Hematopoietic multipotent progenitor cell (in vitro differentiated cells): Measurements from ENCODE around the gene COL23A1. TPM values are rescaled to one million over a fixed set of nuclear protein-coding genes. Genes with fewer than 3 reads are reported as not detected.

Source experiments
- DNase-seq, 3 donors: peaks; one replicate each; pipeline ENCODE4 v3.0.0-alpha.2; 2011 to 2015; ENCODE audit warnings: low read depth in 2 of 3, low spot score in 2 of 3
- total RNA-seq: library from RNA; depleted of rRNA; stranded (reverse); fragments of >200 nt; gene quantifications from one replicate; pipeline ENCODE4 v1.2.3, GENCODE V29; 2012

The COL23A1 gene
- total RNA-seq, 1 donor: 0.27 TPM

DNA sequence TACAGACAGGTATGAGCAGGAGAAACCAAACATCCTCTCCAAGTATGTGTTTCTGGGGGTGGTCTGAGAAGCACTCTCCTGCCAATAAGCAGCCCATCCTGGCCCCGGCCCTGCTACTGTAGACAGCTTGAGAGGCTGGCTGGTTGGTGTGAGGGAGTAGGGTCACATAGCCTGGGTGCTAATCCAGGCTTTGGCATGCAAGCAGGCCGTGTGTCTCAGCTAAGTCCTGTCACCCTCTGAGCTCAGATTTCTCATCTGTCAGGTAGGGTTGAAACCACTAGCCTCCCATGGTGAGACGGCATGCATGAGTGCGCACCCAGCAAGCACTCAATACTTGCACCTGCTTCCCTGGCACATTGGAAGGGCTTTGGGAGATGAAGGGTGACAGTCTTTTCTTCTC is 307.8 kb downstream of the COL23A1 start:
- DNase-seq: no peak

DNA sequence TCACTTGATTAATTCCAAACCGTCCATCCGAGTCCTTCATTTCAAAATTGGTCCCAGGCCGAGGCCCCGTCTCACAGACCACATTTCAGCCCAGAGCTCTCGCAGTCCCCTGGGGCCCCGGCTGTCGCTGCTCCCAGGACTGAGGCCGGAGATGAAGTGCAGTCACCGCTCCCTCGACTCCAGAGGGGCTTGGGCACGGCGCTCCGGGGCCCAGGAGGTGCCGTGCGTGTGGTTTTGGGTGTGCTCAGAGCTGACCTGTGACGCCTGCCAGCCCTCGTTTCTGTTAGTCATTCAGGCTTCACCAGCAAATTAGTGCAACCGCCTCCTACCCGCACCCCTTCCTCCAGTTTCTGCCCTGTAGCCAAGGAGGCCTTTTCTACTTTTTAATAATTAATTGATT is 308.9 kb downstream of the COL23A1 start:
- DNase-seq: no peak

DNA sequence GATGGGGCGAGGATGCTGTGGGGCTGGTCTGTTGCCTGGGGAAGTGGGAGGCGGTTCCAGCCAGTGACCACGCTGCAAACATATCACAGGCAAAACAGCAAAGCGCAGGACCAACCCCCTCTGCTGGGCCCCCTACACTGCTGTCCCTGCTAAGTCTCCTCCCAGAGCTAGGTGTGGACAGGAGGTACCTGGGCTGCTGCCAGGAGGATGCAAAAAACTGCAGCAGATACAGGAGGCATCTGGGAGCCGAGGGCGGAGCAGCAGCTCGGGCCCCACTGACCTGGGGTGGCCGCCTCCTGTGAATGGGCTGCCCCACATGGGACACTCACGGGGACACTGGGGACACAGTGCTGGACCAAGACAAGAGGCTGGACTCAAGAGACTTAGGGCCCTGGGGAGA is 309.6 kb downstream of the COL23A1 start:
- no peak for DNase-seq

DNA sequence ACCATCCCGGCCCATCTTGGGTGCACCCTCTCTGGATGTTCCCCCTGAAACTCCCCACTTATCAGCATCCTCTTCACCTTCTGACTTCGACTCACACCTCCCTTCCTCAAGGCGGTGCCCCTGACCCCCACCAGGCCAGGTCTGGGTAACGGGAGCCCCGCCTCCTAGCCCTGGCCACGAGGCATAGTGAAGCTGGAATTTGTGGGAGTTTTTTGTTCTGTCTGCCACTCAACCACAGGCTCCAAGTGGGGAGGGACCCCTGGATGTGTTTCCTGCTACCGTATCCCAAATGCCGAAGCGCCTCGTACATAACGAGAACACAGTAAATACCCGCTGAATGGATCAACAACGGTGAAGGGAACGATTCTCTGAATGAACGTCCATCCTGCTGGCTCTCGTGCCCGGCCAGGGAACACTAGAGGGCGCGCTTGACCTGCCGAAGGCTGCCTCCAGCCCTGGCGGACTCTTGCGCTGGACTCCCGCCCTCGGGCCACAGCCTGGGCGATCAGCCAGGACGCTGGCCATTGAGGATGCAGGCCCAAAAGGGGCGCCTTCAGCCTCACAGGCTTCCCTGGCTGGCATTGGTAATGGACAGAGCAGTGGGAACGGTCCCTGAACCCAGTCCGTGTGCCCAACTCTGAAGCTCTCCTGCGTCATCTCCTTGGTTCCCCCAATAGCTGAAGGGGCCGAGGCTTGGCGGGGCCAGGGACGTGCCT is 310.3 kb downstream of the COL23A1 start:
- DNase-seq: peak; percentile 19 to 65 (median 42)

DNA sequence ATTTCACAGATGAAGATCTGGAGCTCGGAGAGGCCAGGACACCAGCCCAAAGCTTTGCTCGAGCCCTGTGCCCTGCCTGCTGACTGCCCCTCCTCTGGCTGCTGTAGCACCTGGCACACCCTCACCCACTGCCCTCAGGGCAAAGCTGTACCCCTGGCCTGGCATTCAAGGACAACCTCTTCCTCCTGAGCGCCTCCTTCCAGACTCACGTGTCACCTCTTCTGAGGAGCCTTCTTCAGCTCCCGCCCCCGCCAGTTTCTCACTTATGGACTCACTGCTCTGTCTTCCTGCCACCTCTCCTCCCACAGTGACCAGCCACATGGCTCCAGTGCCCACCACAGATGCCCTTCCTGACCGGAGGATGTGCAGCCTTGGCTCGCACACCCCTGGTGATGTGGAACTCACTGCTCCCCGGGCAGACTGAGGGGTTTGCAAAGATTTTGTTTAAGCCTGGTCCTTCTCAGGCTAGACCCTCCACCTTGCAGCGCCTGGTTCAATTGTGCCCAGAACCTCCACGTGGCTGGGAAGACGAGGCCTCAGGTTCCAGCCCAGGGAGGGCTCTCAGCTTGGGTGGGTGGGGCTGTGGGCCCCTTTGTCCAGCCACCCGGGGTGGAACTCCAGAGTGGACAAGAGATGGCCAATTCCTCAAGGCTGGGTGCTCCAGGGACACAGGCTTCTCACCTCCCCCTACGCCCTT is 311.0 kb downstream of the COL23A1 start:
- DNase-seq: no peak

DNA sequence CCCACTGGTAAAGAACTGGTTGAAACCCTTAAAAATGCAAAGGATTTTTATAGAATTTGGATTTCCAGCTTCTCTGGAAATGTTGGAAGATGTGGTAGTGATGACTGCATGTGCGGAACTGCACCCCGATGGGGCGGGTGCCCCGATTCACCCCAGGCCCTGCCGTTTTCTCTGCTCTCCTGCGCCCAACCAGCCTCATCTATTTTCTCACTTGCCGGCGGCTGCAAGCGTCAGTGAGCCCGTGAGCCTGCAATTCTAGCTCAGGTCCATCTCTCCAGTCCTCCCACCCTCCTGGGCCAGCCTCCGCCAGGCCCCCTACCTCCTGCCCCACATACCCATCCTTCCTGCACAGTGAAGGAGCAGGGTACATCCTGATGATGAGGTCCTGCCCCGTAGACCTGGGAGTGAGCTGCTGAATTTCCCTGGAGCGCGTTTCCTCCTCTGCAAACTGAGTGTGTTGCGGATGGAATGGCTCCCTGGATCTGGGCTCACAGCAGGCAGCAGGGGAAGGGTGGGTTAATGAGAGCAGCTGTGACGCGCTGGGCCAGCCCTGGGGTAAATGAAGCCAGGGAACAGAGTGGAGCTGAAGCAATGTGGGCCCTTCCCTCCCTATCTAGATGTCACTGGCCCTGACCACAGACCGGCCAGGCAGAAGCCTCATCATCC is 311.7 kb downstream of the COL23A1 start:
- DNase-seq: no peak

DNA sequence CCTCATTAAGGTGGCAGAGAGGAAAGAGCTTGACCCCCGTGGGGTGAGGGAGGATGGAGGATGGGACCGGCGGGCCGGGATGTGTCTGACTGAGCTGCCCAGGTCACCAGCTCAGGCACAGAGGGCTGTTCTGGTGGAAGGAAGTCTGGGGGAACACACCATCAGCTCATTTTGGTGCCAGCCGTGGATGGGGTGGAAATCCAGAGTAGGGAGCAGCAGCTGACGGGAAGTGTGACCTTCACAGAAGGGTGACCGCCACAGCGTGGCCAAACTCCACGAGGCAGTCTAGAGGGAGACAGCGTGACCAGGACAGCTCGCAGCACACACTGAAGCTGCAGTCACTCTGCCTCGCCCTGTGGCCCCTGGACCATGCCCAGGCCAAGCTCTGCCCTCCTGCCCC is 312.3 kb downstream of the COL23A1 start:
- no peak for DNase-seq

DNA sequence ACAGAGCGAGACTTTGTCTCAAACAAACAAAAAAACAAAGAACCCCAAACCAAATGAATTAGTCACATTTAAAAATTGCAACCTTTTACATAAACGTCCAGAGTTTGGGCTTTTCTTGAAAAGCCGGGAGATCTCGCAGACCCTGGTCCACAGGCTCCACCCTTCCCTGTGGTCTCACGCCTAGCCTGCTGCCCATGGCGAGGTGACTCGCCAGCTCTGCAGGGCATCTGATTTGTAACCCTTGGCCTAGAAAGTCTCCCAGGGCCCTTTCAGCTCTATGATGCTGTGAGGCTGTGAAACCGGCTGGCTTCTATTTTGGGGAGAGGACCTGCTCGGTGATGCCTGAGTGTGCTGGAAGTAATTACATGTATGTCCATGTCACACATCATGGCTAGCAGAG is 312.8 kb downstream of the COL23A1 start:
- DNase-seq: no peak

DNA sequence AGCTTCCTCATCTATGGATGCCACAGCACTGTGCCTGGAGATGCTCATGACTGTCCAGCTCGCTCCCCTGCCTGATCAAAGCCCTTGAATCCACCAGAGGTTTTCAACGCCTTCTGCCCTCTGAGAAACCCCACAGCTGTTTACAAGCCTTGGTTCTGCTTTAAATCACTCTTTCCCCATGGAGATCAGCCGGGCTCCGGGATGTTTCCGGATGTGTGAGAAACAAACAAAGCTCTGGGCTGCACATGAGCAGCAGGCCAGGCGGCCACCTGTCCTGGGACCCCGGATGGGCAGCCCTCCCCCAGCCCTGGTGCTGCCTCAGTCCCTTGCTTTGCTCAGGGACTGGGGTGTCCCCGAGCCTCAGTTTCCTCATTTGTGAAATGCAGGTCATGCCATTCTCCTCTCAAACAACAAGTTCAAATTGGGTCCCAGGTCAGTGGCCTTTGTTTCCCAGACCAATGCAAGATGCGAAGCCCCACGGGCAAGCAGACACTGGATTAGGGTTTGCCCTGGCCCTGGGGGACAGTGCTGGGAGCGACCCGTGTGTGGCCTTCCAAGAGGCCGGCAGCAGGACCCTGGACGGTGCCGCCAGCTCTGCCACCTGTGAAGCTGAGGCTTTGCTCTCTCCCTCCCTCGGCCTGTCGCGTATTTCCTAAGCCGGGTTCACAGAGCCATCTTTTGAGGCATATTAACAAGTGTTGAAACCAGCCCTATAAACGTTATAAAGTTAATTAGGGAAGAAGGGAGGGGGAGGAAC is 315.2 kb downstream of the COL23A1 start:
- no peak for DNase-seq

DNA sequence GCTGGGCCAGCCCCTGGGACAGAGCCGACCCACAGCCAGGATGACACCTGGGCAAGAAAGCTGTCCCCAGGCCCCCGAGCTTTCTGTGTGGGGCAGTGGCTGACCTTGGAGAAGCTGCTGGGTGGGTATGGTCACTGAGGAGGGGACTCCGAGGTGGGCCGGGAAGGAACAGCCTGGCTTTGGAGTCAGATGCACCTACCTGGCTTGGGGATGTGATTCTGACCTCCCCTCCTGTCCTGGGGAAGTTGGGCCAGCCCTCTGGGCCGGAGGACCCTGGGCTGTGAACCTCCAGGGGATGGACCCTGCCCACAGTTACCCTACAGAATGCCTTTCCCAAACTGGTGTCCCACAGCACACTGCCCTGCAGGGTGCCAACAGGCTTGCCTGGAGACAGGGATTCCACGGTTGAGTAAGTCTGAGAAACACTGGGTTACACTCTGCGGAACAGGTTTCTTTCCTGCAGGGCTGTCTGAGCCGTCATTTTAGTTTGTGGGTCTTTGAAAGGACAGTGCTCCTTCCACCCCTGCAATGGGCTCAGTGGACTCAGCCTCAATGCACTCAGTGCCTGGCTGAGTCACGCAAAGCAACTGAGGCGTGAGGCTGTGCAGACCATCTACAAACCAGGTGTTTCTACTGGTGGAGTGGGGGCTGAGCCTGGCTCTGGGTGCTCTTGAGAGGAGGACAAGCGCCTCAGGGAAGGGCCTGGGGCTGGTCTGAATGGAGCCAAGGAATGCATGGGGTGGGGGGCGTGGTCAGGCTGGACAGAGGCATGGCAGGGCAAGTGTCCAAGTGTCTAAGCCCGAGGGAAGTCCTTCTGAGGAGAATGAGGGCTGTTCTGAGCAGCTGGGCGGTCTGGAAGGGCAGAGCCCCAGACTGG is 316.3 kb downstream of the COL23A1 start:
- DNase-seq: no peak

DNA sequence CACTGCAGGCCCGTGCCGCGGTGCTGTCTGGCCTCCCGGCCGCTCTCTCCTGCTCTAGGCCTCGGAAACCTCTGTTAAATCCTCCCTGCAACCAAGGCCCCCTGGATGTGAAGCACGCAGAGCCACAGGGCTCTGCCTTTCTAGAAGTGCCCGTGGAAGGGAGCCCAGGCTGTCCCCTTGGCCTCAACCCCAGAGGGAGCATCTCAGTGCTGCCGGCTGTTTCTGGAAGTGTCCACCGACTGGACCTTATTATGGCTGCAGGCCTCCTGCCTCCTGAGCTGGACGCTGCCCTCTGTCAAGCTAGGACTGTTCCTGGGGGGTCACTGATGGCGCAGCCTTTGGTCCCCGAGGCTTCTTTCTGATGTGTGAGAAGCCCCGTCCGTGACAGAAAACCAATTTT is 317.2 kb downstream of the COL23A1 start:
- no peak for DNase-seq

DNA sequence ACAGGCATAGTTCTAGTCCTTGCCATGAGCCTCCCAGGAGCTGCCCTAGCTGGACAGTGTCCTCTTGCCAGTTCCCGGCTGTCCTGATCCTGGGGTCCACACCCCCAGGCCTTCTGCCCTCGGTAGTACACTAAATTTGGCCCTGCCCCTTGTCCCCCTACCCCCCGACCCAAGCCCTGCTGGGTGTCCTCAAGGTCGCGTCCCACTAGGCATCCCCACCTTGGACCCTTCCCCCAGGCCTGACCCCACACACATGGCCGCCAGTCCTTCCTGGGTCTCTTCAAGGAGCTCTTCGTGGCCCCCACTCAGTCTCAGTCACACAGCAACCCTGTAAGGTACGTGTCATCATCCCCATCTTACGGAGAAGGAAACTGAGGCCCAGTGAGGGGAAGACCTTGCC is 317.6 kb downstream of the COL23A1 start:
- DNase-seq: no peak

DNA sequence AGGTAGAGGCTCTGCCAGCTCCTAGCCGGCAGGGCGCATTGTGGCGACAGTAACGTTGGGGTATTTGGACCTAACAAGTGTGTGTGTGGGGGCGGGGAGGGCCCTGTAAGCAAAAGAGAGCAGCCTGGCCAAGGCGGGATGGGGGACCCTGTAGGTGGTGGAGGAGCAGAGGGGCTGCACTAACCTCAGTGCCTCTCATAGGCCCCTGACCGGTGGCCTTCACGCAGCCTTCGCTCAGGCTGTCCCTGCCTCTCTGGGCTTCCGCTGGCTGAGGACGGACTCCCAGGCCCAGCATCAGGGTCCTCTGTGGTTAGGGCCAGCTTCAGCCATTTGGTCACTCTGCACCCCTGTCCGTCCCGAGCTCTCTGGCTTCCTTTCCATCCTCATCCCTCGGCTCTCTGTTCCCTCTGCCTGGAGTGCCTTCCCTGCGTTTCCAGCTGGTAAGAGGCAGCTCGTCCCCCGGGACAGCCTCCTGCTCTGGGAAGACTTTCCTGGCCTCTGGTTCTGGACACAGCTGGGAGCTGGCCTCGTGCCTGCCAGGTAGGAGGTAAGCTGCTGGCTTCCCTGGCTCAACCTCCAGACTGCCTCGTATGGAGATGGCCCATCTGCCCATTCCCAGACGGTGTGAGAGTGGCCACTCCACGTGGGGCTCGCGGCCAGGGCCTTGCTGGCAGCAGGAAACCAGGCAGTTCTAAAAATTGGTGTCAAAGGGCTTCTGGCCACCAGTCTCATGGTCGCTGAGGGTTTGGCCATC is 318.3 kb downstream of the COL23A1 start:
- no peak for DNase-seq

DNA sequence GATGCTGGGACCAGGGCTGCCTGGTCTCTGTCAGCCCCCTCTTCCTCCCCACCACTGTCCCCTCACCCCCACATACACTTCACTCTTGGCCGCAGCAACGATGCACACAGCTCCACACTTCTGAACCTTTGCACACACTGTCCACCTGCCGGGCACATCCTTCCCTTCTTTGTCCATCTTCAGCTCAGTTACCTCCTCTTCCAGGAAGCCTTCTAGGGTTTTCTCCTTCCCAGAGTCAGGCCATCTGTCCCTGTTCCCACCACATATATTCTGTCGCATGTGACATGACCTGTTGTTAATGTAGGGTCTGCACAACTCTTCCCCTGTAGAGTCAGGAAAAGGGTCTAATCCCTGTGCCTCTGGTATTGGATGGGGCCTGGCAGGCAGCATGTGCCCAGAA is 319.0 kb downstream of the COL23A1 start:
- no peak for DNase-seq

DNA sequence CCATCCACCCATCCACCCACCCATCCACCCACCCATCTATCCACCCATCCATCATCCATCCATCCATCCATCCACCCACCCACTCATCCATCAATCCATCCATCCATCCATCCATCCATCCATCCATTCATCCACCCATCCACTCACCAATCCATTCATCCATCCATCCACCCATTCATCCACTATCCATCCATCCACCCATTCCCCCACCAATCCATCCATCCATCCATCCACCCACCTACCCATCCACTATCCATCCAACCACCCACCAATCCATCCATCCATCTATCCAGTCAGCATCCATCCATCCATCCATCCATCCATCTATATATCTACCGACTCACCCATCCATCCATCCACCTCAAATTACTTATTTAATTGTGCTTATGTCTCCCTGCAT is 320.7 kb downstream of the COL23A1 start:
- no peak for DNase-seq

DNA sequence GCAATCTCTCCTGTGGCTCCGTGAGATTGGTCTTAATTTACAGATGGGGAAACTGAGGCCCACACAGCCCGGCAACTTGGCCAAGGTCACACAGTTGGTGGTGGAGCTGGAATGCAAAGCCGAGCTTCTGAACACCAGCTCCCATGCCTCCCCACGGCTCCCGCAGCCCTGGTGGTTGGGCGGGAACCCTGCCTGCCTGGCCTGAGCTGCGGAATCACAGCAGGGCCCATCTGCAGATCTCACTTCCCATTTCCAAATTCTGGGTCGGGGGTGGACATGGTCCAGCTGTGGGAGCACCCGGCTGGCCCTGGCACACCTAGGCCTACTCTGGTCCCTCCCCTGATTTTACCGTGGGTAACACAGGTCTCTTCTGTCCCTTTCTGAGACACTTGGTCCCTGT is 322.3 kb downstream of the COL23A1 start:
- no peak for DNase-seq

DNA sequence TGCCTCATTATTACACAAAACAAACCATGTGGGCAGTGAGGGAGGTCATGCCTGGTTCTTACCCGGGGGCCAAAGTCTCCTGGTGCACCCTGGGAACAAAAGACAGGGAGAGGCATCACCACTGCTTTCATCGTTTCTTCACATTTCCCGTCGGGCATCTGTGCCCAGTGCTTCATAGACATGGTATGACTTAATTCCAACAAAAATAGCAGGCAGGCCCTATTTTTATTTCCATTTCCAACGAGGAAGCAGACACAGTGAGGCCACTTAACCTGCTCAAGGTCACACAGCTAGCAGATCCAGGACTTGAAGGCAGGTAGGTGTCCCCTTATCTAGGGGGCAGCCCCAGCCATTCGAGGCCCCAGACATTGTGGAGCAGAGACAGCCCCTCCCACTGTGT is 322.9 kb downstream of the COL23A1 start:
- no peak for DNase-seq

DNA sequence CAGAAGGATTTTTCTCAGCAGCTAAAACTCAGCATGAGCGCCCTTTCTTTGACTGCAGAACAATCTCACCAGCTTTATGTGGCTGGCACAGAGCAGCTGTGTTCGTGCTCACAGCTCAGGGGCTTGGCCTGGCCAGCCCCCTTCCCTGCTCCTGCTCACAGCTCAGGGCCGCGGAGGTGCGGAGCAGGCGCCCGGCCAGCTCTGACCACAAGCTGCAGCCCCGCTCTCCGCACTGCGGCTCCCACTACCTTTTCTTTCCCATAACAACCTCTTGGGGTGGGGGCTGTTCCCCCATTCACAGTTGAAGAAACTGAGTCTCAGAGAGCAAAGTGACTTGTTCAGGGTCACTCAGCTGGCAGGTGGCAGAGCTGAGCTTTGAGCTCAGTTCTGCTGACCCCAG is 323.6 kb downstream of the COL23A1 start:
- no peak for DNase-seq

DNA sequence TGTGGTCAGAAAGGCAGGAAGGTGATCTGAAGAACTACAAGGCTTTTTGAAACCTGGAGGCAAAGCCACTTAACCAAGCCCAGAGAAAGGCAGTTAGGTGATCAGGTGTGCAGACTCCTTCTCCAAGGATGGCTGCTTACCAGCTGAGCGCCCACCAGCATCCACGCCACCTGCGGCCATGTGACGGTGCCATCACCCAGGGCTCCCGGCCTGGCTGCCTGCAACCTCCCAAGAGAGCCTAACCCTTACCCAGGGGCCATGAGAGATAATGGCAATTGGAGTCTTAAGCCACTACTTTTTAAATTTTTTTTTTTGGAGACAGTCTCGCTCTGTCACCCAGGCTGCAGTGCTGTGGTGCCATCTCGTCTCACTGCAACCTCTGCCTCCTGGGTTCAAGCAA is 324.4 kb downstream of the COL23A1 start:
- no peak for DNase-seq

DNA sequence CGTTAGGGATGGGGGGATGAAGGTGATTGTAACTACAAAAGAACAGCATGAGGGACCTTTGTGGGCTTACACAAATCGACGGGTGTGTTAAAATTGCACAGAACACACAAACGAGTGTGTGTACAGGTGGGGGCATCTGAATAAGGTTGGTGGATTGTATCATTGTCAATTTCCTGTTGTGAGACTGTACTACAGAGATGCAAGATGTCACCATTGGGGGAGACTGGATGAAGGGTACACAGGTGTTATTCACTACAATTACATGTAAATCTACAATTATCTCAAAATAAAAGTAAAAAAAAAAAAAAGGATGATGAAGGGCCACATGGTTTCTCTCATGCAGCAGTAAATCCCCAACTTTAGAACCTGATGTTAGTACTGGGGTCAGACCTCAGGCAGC is 326.1 kb downstream of the COL23A1 start:
- DNase-seq: no peak
